Upper lobe of left lung (tissue), 4 donors: ENCODE data around the gene MATK.

Experiments used
- EP300 ChIP-seq, 4 donors: sonication (generic); formaldehyde crosslinking; IDR thresholded peaks; one replicate each; pipeline ENCODE4 v1.5.1; 2017; ENCODE audit warnings: antibody characterized with exemption in 4 of 4, control low read depth in 2 of 4
- POLR2A ChIP-seq, 4 donors: fragments of 450-650 bp; IDR thresholded peaks; one replicate each; pipeline ENCODE4 v1.5.1; 2016 to 2017; ENCODE audit warnings: antibody characterized with exemption in 4 of 4, mild to moderate bottlenecking in 2 of 4
- POLR2AphosphoS5 ChIP-seq, 2 donors: sonication (generic); formaldehyde crosslinking; IDR thresholded peaks; one replicate each; pipeline ENCODE4 v1.5.1; 2017; ENCODE audit warnings: antibody characterized with exemption in 2 of 2
- TF ChIP-seq, protein P1 (sequence below), 6 experiments: fragments of 450-650 bp in 4 of 6; fragments of 200-600 bp in 2 of 6; sonication (generic) in 2 of 6; IDR thresholded peaks; one replicate each; pipeline ENCODE4 v1.5.1; 2016 to 2019; ENCODE audit warnings: antibody characterized with exemption in 6 of 6

DNA sequence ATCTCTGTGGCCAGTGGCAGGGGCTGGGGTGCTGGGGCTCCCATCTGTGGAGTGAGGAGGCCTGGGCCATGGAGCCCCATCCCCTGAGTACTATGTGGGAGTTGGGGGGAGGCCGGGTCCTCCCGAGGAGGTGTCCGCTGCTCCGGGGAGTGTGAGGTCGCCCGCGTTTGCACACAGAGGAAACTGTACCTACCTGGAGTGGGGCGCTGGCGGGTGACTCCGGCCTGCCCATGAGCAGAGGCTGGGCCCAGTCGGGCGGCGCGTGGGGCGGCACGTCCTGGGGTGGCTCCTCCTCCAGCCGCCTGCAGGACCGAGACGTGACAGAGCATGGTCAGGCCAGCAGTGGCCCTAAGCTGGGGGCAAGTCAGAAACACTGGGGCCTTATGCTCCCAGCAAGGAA is 33.8 kb upstream of the MATK start:
- TF ChIP-seq POLR2AphosphoS5 (IDR thresholded peaks at IDR 0.05) (no peak), POLR2A (IDR thresholded peaks at IDR 0.05) (no peak), EP300 (IDR thresholded peaks at IDR 0.05) (no peak)
- TF ChIP-seq, protein P1, sequence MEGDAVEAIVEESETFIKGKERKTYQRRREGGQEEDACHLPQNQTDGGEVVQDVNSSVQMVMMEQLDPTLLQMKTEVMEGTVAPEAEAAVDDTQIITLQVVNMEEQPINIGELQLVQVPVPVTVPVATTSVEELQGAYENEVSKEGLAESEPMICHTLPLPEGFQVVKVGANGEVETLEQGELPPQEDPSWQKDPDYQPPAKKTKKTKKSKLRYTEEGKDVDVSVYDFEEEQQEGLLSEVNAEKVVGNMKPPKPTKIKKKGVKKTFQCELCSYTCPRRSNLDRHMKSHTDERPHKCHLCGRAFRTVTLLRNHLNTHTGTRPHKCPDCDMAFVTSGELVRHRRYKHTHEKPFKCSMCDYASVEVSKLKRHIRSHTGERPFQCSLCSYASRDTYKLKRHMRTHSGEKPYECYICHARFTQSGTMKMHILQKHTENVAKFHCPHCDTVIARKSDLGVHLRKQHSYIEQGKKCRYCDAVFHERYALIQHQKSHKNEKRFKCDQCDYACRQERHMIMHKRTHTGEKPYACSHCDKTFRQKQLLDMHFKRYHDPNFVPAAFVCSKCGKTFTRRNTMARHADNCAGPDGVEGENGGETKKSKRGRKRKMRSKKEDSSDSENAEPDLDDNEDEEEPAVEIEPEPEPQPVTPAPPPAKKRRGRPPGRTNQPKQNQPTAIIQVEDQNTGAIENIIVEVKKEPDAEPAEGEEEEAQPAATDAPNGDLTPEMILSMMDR (IDR thresholded peaks at IDR 0.05), result no peak
